PC-3 (cell line): ENCODE measurements around the gene SNTB2. TPM values are rescaled to one million over a fixed set of nuclear protein-coding genes. Genes with fewer than 3 reads are reported as not detected.
A peak's percentile ranks its signal among the peaks of the same experiment; 100 is the strongest.

Experiments used
- ATAC-seq: fragments of 200-7000 bp; cut with Tn5 transposase; 2 replicates; pipeline ENCODE4 v1.9.1; 2020; ENCODE audit warnings: mild to moderate bottlenecking, moderate library complexity
- BruUV-seq: library from RNA; stranded (reverse); fragments of 400-500 nt; replicated peaks from 2 replicates; lab custom pipeline; 2021; lab: Mats Ljungman, UMichigan
- CTCF ChIA-PET: fragments of 300-600 bp; sonication (Branson Sonifier 250); formaldehyde crosslinking; loops from one replicate; lab custom pipeline; 2022; ENCODE audit warnings: antibody characterized with exemption; lab: Charles Lee
- POLR2A ChIA-PET: fragments of 300-600 bp; sonication (Branson Sonifier 250); formaldehyde crosslinking; loops from one replicate; lab custom pipeline; 2022; ENCODE audit warnings: antibody characterized with exemption; ENCODE audit not compliant: unreplicated experiment; lab: Charles Lee
- DNase-seq: peaks from one replicate; pipeline ENCODE4 v3.0.0-alpha.2; 2015
- H2AFZ ChIP-seq: fragments of 300-600 bp; sonication (generic); 2 replicates; pipeline ENCODE4 v1.6.0; 2016; ENCODE audit warnings: antibody characterized with exemption, low read length
- H3F3A ChIP-seq: fragments of 300-600 bp; sonication (generic); one replicate; pipeline ENCODE4 v1.6.0; 2017; ENCODE audit warnings: antibody characterized with exemption, low read length, control low read depth, mild to moderate bottlenecking; ENCODE audit not compliant: unreplicated experiment
- H3K27ac ChIP-seq: fragments of 300-600 bp; sonication (generic); 2 replicates; pipeline ENCODE4 v1.5.1; 2016; ENCODE audit warnings: mild to moderate bottlenecking, low read length
- H3K27me3 ChIP-seq: fragments of 300-600 bp; sonication (generic); 2 replicates; pipeline ENCODE4 v1.6.1; 2016; ENCODE audit warnings: low read length, mixed read lengths
- H3K36me3 ChIP-seq: fragments of 300-600 bp; sonication (generic); 2 replicates; pipeline ENCODE4 v1.6.1; 2016; ENCODE audit warnings: low read depth, mixed run types, low read length, mixed read lengths
- H3K4me1 ChIP-seq: fragments of 300-600 bp; sonication (generic); 2 replicates; pipeline ENCODE4 v1.5.1; 2016; ENCODE audit warnings: low read length; ENCODE audit not compliant: insufficient read depth
- H3K4me2 ChIP-seq: fragments of 300-600 bp; sonication (generic); 2 replicates; pipeline ENCODE4 v1.6.0; 2016; ENCODE audit warnings: low read length
- H3K4me3 ChIP-seq: fragments of 300-600 bp; sonication (generic); 2 replicates; pipeline ENCODE4 v1.5.1; 2016; ENCODE audit warnings: mild to moderate bottlenecking, low read length, mixed read lengths
- H3K79me2 ChIP-seq: fragments of 300-600 bp; sonication (generic); 2 replicates; pipeline ENCODE4 v1.6.1; 2017; ENCODE audit warnings: low read length, mixed read lengths
- H3K9ac ChIP-seq: fragments of 300-600 bp; sonication (generic); 2 replicates; pipeline ENCODE4 v1.6.0; 2016; ENCODE audit warnings: mild to moderate bottlenecking, low read length
- H3K9me2 ChIP-seq: fragments of 300-600 bp; sonication (generic); replicated peaks from 2 replicates; pipeline ENCODE4 v1.6.1; 2016; ENCODE audit warnings: mixed run types, low read length, mixed read lengths
- H3K9me3 ChIP-seq: fragments of 300-600 bp; sonication (generic); 2 replicates; pipeline ENCODE4 v1.6.1; 2016; ENCODE audit warnings: low read length, mixed read lengths
- H4K20me1 ChIP-seq: fragments of 300-600 bp; sonication (generic); 2 replicates; pipeline ENCODE4 v1.6.1; 2016; ENCODE audit warnings: low read length, mixed read lengths
- EZH2 ChIP-seq: fragments of 300-600 bp; sonication (generic); IDR thresholded peaks from one replicate; pipeline ENCODE4 v1.6.1; 2017; ENCODE audit warnings: antibody characterized with exemption, mild to moderate bottlenecking, low read length; ENCODE audit not compliant: unreplicated experiment
- EZH2phosphoT487 ChIP-seq: fragments of 300-600 bp; sonication (generic); IDR thresholded peaks from 2 replicates; pipeline ENCODE4 v1.6.1; 2018; ENCODE audit warnings: mild to moderate bottlenecking, antibody characterized with exemption, low read length, borderline replicate concordance
- intact Hi-C: fragments of 100-400 bp; cut with micrococcal nuclease; formaldehyde crosslinking; loops from 2 replicates; pipeline ENCODE4 v1.9.0; 2023
- total RNA-seq: library from RNA; depleted of rRNA; stranded (reverse); fragments of >200 nt; gene quantifications from 2 replicates; pipeline ENCODE4 v1.2.3, GENCODE V29; 2014
- TF ChIP-seq, protein P1 (sequence below): fragments of 300-600 bp; sonication (generic); conservative IDR thresholded peaks from 2 replicates; pipeline ENCODE4 v1.5.1; 2017; ENCODE audit warnings: antibody characterized with exemption, low read depth, mild to moderate bottlenecking, low read length

SNTB2 gene
- total RNA-seq, 1 experiment from 2014 or later, result 40.4 TPM

DNA sequence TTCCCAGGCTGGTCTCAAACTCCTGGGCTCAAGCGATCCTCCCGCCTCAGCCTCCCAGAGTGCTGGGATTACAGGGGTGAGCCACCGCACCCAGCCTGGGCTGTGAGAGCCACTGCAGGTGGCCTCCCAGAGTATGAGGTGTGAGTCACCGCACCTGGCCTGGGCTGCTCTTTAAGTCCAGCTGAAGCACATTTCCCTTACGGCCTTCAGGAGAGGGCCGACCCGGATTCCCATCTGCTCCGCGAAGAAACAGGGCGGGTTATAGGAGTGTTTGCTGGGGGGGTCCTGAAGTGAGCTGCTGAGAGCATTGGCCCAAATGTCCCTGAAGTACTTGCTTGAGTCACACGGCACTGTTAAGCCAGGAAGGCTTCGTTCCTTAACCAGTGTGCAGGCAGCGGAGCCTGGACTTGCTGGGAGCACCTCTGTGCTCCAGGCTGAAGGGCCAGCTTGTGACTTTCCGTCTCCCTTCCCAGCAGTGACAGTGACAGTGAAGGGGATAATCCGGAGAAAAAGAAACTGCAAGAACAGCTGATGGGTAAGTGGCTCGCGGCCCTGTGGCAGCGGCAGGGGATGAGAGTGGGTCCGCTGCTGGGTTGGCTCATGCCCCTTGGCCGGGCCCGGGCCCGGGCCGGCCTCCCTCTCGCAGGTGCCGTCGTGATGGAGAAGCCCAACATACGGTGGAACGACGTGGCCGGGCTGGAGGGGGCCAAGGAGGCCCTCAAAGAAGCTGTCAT lies 131.4 kb downstream of the SNTB2 start:
- Histone ChIP-seq H3K9ac (no peak overlapping the region), H3K9me2 (no peaks in the 10 kb centered on the region), H3K27me3 (no peaks in the 10 kb centered on the region), H3K4me2 (no peak overlapping the region), H2AFZ (no peak overlapping the region), H3F3A (no peaks in the 10 kb centered on the region), H3K4me3 (no peak overlapping the region), H3K79me2 (peaks cover 20% of the 10 kb centered on the region), H3K36me3 (peaks cover 27% of the 10 kb centered on the region; the same call in 1 of the 2 replicates), H3K27ac (no peak overlapping the region), H4K20me1 (no peaks in the 10 kb centered on the region), H3K9me3 (no peaks in the 10 kb centered on the region), H3K4me1 (no peaks in the 10 kb centered on the region)
- no peak for TF ChIP-seq EZH2
- TF ChIP-seq, protein P1, sequence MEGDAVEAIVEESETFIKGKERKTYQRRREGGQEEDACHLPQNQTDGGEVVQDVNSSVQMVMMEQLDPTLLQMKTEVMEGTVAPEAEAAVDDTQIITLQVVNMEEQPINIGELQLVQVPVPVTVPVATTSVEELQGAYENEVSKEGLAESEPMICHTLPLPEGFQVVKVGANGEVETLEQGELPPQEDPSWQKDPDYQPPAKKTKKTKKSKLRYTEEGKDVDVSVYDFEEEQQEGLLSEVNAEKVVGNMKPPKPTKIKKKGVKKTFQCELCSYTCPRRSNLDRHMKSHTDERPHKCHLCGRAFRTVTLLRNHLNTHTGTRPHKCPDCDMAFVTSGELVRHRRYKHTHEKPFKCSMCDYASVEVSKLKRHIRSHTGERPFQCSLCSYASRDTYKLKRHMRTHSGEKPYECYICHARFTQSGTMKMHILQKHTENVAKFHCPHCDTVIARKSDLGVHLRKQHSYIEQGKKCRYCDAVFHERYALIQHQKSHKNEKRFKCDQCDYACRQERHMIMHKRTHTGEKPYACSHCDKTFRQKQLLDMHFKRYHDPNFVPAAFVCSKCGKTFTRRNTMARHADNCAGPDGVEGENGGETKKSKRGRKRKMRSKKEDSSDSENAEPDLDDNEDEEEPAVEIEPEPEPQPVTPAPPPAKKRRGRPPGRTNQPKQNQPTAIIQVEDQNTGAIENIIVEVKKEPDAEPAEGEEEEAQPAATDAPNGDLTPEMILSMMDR, result no peak
- no peak for TF ChIP-seq EZH2phosphoT487
- ATAC-seq (peak; percentile 72), DNase-seq (no peak)
- ChIA-PET POLR2A (no interaction called here), CTCF (no interaction called here)
- no TSS peak for BruUV-seq
- intact Hi-C loops, result no loop called here

- Histone ChIP-seq H3K9ac (no peak overlapping the region), H4K20me1 (no peaks in the 10 kb centered on the region), H3K9me2 (no peaks in the 10 kb centered on the region), H3K4me3 (no peak overlapping the region), H2AFZ (no peak overlapping the region), H3F3A (no peaks in the 10 kb centered on the region), H3K79me2 (peaks cover 16% of the 10 kb centered on the region), H3K27me3 (no peaks in the 10 kb centered on the region), H3K9me3 (no peaks in the 10 kb centered on the region), H3K36me3 (peaks cover 27% of the 10 kb centered on the region; the same call in 1 of the 2 replicates), H3K4me1 (no peaks in the 10 kb centered on the region), H3K27ac (no peak overlapping the region), H3K4me2 (no peak overlapping the region)
- ATAC-seq (no peak), DNase-seq (no peak)
- ChIA-PET POLR2A (no interaction called here), CTCF (no interaction called here)
- intact Hi-C loops, result no loop called here
- no TSS peak for BruUV-seq
- TF ChIP-seq, protein P1, result no peak
- TF ChIP-seq EZH2 (no peak), EZH2phosphoT487 (no peak)
Observed at GRCh38 chr16:69318911-69319289, 131.9 kb downstream of the SNTB2 start.

- H3K4me2 ChIP-seq, result no peak overlapping the region
- peaks cover 27% of the 10 kb centered on the region; the same call in 1 of the 2 replicates for H3K36me3 ChIP-seq
- no TSS peak for BruUV-seq
- H3F3A ChIP-seq, result no peaks in the 10 kb centered on the region
- H3K9me2 ChIP-seq, result no peaks in the 10 kb centered on the region
- TF ChIP-seq, protein P1, result no peak
- TF ChIP-seq EZH2 (no peak), EZH2phosphoT487 (no peak)
- peaks cover 16% of the 10 kb centered on the region for H3K79me2 ChIP-seq
- intact Hi-C loops, result no loop called here
- ATAC-seq, result no peak
- ChIA-PET POLR2A (no interaction called here), CTCF (no interaction called here)
- H4K20me1 ChIP-seq, result no peaks in the 10 kb centered on the region
- H3K9ac ChIP-seq, result no peak overlapping the region
- H2AFZ ChIP-seq, result no peak overlapping the region
- no peaks in the 10 kb centered on the region for H3K4me1 ChIP-seq
- no peak for DNase-seq
- H3K27ac ChIP-seq, result no peak overlapping the region
- H3K4me3 ChIP-seq, result no peak overlapping the region
- H3K9me3 ChIP-seq, result no peaks in the 10 kb centered on the region
- H3K27me3 ChIP-seq, result no peaks in the 10 kb centered on the region
Observed at GRCh38 chr16:69319381-69319780, 132.4 kb downstream of the SNTB2 start.
